Endothelial cell of umbilical vein (primary cell): ENCODE data around the gene TMEM109.

Experiments
- CTCF ChIP-seq, 2 donors: IDR thresholded peaks; 1 replicate in 1 of 2; 2 replicates in 1 of 2; pipeline ENCODE4 v1.5.1; 2011; ENCODE audit warnings: low read length in 2 of 2, mild to moderate bottlenecking in 2 of 2, moderate library complexity in 2 of 2, control low read depth in 1 of 2, inconsistent platforms in 1 of 2, low read depth in 1 of 2; ENCODE audit not compliant: insufficient read depth in 1 of 2; ENCODE audit errors: extremely low read depth in 1 of 2
- POLR2A ChIP-seq: IDR thresholded peaks from 2 replicates; pipeline ENCODE4 v1.6.1; 2012; ENCODE audit warnings: low read depth, mild to moderate bottlenecking, control low read depth, low read length

GRCh38 chr11:60923800-60924109 lies 9.8 kb downstream of the TMEM109 start:
- TF ChIP-seq CTCF (IDR thresholded peaks at IDR 0.05; ENCODE audit: extremely low read depth in 1 of 2, insufficient read depth in 1 of 2, low read depth in 1 of 2, low read length in 2 of 2) (no peak), POLR2A (no peak)
